Measurements from ENCODE around the gene SPON2.

- TF ChIP-seq POLR2A (IDR thresholded peaks at IDR 0.05; ENCODE audit: low read depth, low read length) (no peak), TAF1 (IDR thresholded peaks at IDR 0.05; ENCODE audit: borderline replicate concordance, low read depth, low read length) (no peak)
These were observed 17.1 kb downstream of the SPON2 start for GRCh38 chr4:1155314-1155713.

Measured in GM12892 (cell line).